T1000 (cell line): ENCODE measurements around the gene SMIM41.

Source experiments
- DNase-seq: peaks from one replicate; lab custom pipeline; 2025; ENCODE audit warnings: mixed read lengths; lab: John Stamatoyannopoulos, UW

The SMIM41 gene

GRCh38 chr12:52063082-52063924 is 16.2 kb upstream of the SMIM41 start:
- no peak for DNase-seq

- DNase-seq, result peak; percentile 96
These were observed 15.4 kb upstream of the SMIM41 start for GRCh38 chr12:52063981-52064649.

- no peak for DNase-seq
These were observed 13.0 kb upstream of the SMIM41 start for GRCh38 chr12:52066346-52067080.

- no peak for DNase-seq
These were observed 12.5 kb upstream of the SMIM41 start for GRCh38 chr12:52067081-52067374.

- peak; percentile 100 for DNase-seq
These were observed 9.9 kb upstream of the SMIM41 start, which contains the start of gene ATG101 for GRCh38 chr12:52069327-52070184. Gene ATG101 (plus strand): TSS chr12:52069978. CDS start chr12:52073651, 3,673 bp downstream.

GRCh38 chr12:52070185-52070925 is 9.1 kb upstream of the SMIM41 start:
- DNase-seq, result no peak

- DNase-seq, result peak; percentile 96
These were observed 5.7 kb upstream of the SMIM41 start for GRCh38 chr12:52073531-52074381.

- no peak for DNase-seq
These were observed 4.4 kb upstream of the SMIM41 start for GRCh38 chr12:52074971-52075724.

GRCh38 chr12:52076811-52077210 is 2.7 kb upstream of the SMIM41 start:
- no peak for DNase-seq

GRCh38 chr12:52078276-52078675 is 1.2 kb upstream of the SMIM41 start:
- no peak for DNase-seq

- DNase-seq, result no peak
These were observed 1.1 kb downstream of the SMIM41 start for GRCh38 chr12:52080403-52081251.

- no peak for DNase-seq
These were observed 1.8 kb downstream of the SMIM41 start for GRCh38 chr12:52081263-52081733.

- no peak for DNase-seq
These were observed 2.6 kb downstream of the SMIM41 start for GRCh38 chr12:52082026-52082668.

- no peak for DNase-seq
These were observed 3.1 kb downstream of the SMIM41 start for GRCh38 chr12:52082669-52082987.

- peak; percentile 98 for DNase-seq
These were observed 3.6 kb downstream of the SMIM41 start for GRCh38 chr12:52082988-52083637.

GRCh38 chr12:52083638-52083996 is 4.1 kb downstream of the SMIM41 start:
- DNase-seq, result no peak

- no peak for DNase-seq
These were observed 5.2 kb downstream of the SMIM41 start for GRCh38 chr12:52084491-52085231.
